Neural cell (in vitro differentiated cells): ENCODE data around the gene KCNMB2.

Source experiments
- CTCF ChIP-seq: fragments of 450-650 bp; IDR thresholded peaks from 2 replicates; pipeline ENCODE4 v1.5.1; 2014; ENCODE audit warnings: antibody characterized with exemption, mild to moderate bottlenecking, moderate library complexity; ENCODE audit not compliant: poor library complexity, severe bottlenecking
- EZH2 ChIP-seq: fragments of 200-600, 300-800 bp; shearing (Covaris generic), sonication (generic); IDR thresholded peaks from 2 replicates; pipeline ENCODE4 v1.6.1; 2014; ENCODE audit warnings: antibody characterized with exemption, low read length, borderline replicate concordance, mild to moderate bottlenecking; ENCODE audit not compliant: insufficient read depth, poor library complexity, severe bottlenecking
- REST ChIP-seq: IDR thresholded peaks from 2 replicates; pipeline ENCODE4 v1.6.1; 2012; ENCODE audit warnings: borderline replicate concordance
- SMC3 ChIP-seq: fragments of 450-650 bp; conservative IDR thresholded peaks from 2 replicates; pipeline ENCODE4 v1.6.1; 2014; ENCODE audit warnings: antibody characterized with exemption, mild to moderate bottlenecking, moderate library complexity; ENCODE audit not compliant: poor library complexity

- TF ChIP-seq CTCF (no peak), EZH2 (no peak), REST (no peak), SMC3 (no peak)
Measured at GRCh38 chr3:178880274-178880673, 344.0 kb downstream of the KCNMB2 start.
